NCI-H774 (cell line): Measurements from ENCODE around the gene FUT7.
"Not testable (repeated sequence)": the region's sequence is repeated elsewhere in the genome, so short reads cannot be mapped to it uniquely, and the experiment has no call there.

ENCODE experiments used
- DNase-seq: peaks from one replicate; lab custom pipeline; 2025; lab: John Stamatoyannopoulos, UW

Gene FUT7

GRCh38 chr9:137066096-137066861 is 34.4 kb upstream of the FUT7 start:
- no peak for DNase-seq

- DNase-seq, result no peak
These were observed 33.6 kb upstream of the FUT7 start for GRCh38 chr9:137065336-137065967.

GRCh38 chr9:137064880-137065164 is 32.9 kb upstream of the FUT7 start:
- no peak for DNase-seq

- DNase-seq, result peak; percentile 77
These were observed 32.4 kb upstream of the FUT7 start for GRCh38 chr9:137064027-137064879.

GRCh38 chr9:137063311-137064026 is 31.6 kb upstream of the FUT7 start:
- DNase-seq, result no peak

GRCh38 chr9:137062798-137063197 is 30.9 kb upstream of the FUT7 start:
- DNase-seq, result not testable (repeated sequence)

- DNase-seq, result no peak
These were observed 30.5 kb upstream of the FUT7 start for GRCh38 chr9:137062384-137062783.

GRCh38 chr9:137058521-137059234 is 26.8 kb upstream of the FUT7 start:
- peak; percentile 35 for DNase-seq

- peak; percentile 72 for DNase-seq
These were observed 25.7 kb upstream of the FUT7 start for GRCh38 chr9:137057545-137057944.

- no peak for DNase-seq
These were observed 25.0 kb upstream of the FUT7 start for GRCh38 chr9:137056739-137057415.

- no peak for DNase-seq
These were observed 23.8 kb upstream of the FUT7 start for GRCh38 chr9:137055385-137056364.

- DNase-seq, result no peak
These were observed 23.1 kb upstream of the FUT7 start for GRCh38 chr9:137054932-137055384.

- DNase-seq, result peak; percentile 85
These were observed 22.4 kb upstream of the FUT7 start, which contains the start of gene ENTPD2 for GRCh38 chr9:137053944-137054931. TSS of gene ENTPD2 (minus strand) at chr9:137054061. CDS start at chr9:137053997, 64 bp downstream.

GRCh38 chr9:137052998-137053943 is 21.4 kb upstream of the FUT7 start:
- no peak for DNase-seq

GRCh38 chr9:137052293-137052692 is 20.4 kb upstream of the FUT7 start:
- DNase-seq, result no peak

GRCh38 chr9:137051145-137051724 is 19.3 kb upstream of the FUT7 start:
- no peak for DNase-seq

- peak; percentile 19 for DNase-seq
These were observed 18.7 kb upstream of the FUT7 start for GRCh38 chr9:137050570-137050969.
